ENCODE measurements around the gene ADGRF4.

GRCh38 chr6:47729019-47729418 is 30.6 kb downstream of the ADGRF4 start:
- no peak for TF ChIP-seq CTCF (IDR thresholded peaks at IDR 0.05)
- TF ChIP-seq POLR2A (IDR thresholded peaks at IDR 0.05) = no peak
- no peak for TF ChIP-seq EP300 (IDR thresholded peaks at IDR 0.05)
